MM.1S (cell line): ENCODE measurements around the gene MSRB3.

ENCODE experiments used
- EZH2 ChIP-seq: fragments of 300-600 bp; sonication (generic); optimal IDR thresholded peaks from 2 replicates; pipeline ENCODE3; 2017; ENCODE audit warnings: low read depth, mild to moderate bottlenecking, antibody characterized with exemption, low read length, mixed read lengths
- TF ChIP-seq, protein P1 (sequence below): fragments of 300-600 bp; sonication (generic); IDR thresholded peaks from 2 replicates; pipeline ENCODE4 v1.5.1; 2016; ENCODE audit warnings: antibody characterized with exemption, low read length, mixed read lengths

DNA sequence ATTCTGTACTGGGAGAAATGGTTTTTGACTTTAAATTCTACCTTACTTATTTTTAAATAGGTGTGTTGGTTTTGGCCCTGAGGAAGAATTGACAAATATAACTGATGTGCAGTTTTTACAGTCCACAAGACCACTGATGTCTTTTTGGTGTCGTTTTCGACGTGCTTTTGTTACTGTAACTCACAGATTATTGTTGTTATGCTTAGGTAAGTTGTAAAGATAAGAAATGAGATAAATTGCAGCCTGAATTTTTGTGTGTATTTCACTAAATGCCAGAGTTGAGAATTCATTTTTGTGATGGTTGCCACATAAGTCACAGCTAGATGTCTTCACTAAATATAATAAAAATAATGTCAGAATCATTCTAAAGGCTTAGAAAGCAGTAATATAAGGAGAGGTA lies 39.9 kb upstream of the MSRB3 start:
- TF ChIP-seq, protein P1, sequence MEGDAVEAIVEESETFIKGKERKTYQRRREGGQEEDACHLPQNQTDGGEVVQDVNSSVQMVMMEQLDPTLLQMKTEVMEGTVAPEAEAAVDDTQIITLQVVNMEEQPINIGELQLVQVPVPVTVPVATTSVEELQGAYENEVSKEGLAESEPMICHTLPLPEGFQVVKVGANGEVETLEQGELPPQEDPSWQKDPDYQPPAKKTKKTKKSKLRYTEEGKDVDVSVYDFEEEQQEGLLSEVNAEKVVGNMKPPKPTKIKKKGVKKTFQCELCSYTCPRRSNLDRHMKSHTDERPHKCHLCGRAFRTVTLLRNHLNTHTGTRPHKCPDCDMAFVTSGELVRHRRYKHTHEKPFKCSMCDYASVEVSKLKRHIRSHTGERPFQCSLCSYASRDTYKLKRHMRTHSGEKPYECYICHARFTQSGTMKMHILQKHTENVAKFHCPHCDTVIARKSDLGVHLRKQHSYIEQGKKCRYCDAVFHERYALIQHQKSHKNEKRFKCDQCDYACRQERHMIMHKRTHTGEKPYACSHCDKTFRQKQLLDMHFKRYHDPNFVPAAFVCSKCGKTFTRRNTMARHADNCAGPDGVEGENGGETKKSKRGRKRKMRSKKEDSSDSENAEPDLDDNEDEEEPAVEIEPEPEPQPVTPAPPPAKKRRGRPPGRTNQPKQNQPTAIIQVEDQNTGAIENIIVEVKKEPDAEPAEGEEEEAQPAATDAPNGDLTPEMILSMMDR: no peak
- no peak for TF ChIP-seq EZH2
